Esophagus squamous epithelium (tissue), 5 donors: ENCODE data around the gene OLFML3. TPM values are rescaled to one million over a fixed set of nuclear protein-coding genes. Genes with fewer than 3 reads are reported as not detected.

Source experiments
- DNase-seq: peaks from one replicate; lab custom pipeline; 2025; lab: John Stamatoyannopoulos, UW
- H3K27ac ChIP-seq, 4 donors: fragments of 200-600 bp; sonication (generic); one replicate each; pipeline ENCODE4 v1.5.1; 2016 to 2019; ENCODE audit warnings: mild to moderate bottlenecking in 1 of 4
- H3K27me3 ChIP-seq, 4 donors: fragments of 200-600 bp; sonication (generic); 1 replicate in 3 of 4; 2 replicates in 1 of 4; pipeline versions ENCODE4 v1.5.1 to v1.6.0; 2017 to 2021; ENCODE audit warnings: antibody characterized with exemption in 1 of 4
- H3K36me3 ChIP-seq, 3 donors: fragments of 200-600 bp; sonication (generic); one replicate each; pipeline ENCODE4 v1.5.1; 2016 to 2019
- H3K4me1 ChIP-seq, 3 donors: fragments of 200-600 bp; sonication (generic); one replicate each; pipeline ENCODE4 v1.5.1; 2017 to 2019
- H3K4me3 ChIP-seq, 4 donors: fragments of 200-600 bp; sonication (generic); 1 replicate in 3 of 4; 2 replicates in 1 of 4; pipeline ENCODE4 v1.5.1; 2016 to 2019; ENCODE audit warnings: mild to moderate bottlenecking in 2 of 4, moderate library complexity in 1 of 4
- H3K9me3 ChIP-seq, 3 donors: fragments of 200-600 bp; sonication (generic); one replicate each; pipeline ENCODE4 v1.5.1; 2016 to 2019
- CTCF ChIP-seq, 6 experiments: fragments of 450-650 bp in 4 of 6; fragments of 200-600 bp in 2 of 6; sonication (generic) in 2 of 6; IDR thresholded peaks; one replicate each; pipeline ENCODE4 v1.5.1; 2016 to 2019; ENCODE audit warnings: antibody characterized with exemption in 6 of 6, mild to moderate bottlenecking in 4 of 6, moderate library complexity in 4 of 6
- POLR2A ChIP-seq, 4 donors: fragments of 450-650 bp; IDR thresholded peaks; one replicate each; pipeline ENCODE4 v1.6.1; 2017; ENCODE audit warnings: antibody characterized with exemption in 4 of 4, mild to moderate bottlenecking in 4 of 4, moderate library complexity in 3 of 4
- WGBS, 2 donors: methylation state at CpG; one replicate each; pipeline ENCODE4 v1.1.5; 2018; 5-methylcytosine and 5-hydroxymethylcytosine counted together
- intact Hi-C: fragments of 100-400 bp; cut with DNase I; formaldehyde crosslinking; loops from one replicate; pipeline ENCODE4 v1.15.0; 2022
- total RNA-seq, 4 donors: library from RNA; depleted of rRNA; stranded (reverse); fragments of >200 nt; gene quantifications; one replicate each; pipeline ENCODE4 v1.1.0, GENCODE V29; 2016
- donor health status: DM: yes; HTN: yes; CAD: no.

The OLFML3 gene
- total RNA-seq, 4 donors from 2014 or later: 1.2 to 62.0 (median 9.9) TPM

- H3K4me1 ChIP-seq: peaks cover 8 to 68% (median 22%) of the 10 kb centered on the region in 3 donors
- no peaks in the 10 kb centered on the region for H3K36me3 ChIP-seq
- H3K27me3 ChIP-seq: no peaks in the 10 kb centered on the region
- TF ChIP-seq CTCF (IDR thresholded peaks at IDR 0.05): no peak
- TF ChIP-seq POLR2A (IDR thresholded peaks at IDR 0.05): no peak
- intact Hi-C loops: no loop called here
- DNase-seq: no peak
- no peaks in the 10 kb centered on the region for H3K9me3 ChIP-seq
- H3K27ac ChIP-seq: no peak overlapping the region
- H3K4me3 ChIP-seq: no peak overlapping the region
Observed at GRCh38 chr1:113934006-113934405, 45.3 kb upstream of the OLFML3 start.

GRCh38 chr1:113934511-113935055 is 44.7 kb upstream of the OLFML3 start:
- intact Hi-C loops: no loop called here
- no peak overlapping the region for H3K4me3 ChIP-seq
- H3K27me3 ChIP-seq: no peaks in the 10 kb centered on the region
- WGBS, 2 donors: 65 to 81% methylated on average over 5 of the region's 5 CpGs
- peaks cover 8 to 74% (median 26%) of the 10 kb centered on the region in 3 donors for H3K4me1 ChIP-seq
- H3K36me3 ChIP-seq: no peaks in the 10 kb centered on the region
- no peaks in the 10 kb centered on the region for H3K9me3 ChIP-seq
- no peak for DNase-seq
- H3K27ac ChIP-seq: no peak overlapping the region
- TF ChIP-seq CTCF (IDR thresholded peaks at IDR 0.05) (no peak), POLR2A (IDR thresholded peaks at IDR 0.05) (no peak)

- DNase-seq: no peak
- Histone ChIP-seq H3K4me1 (peaks cover 8 to 80% (median 28%) of the 10 kb centered on the region in 3 donors), H3K4me3 (no peak overlapping the region), H3K9me3 (no peaks in the 10 kb centered on the region), H3K36me3 (peaks cover 0 to 2% (median 0%) of the 10 kb centered on the region in 3 donors), H3K27me3 (no peaks in the 10 kb centered on the region), H3K27ac (no peak overlapping the region)
- 90 to 93% methylated on average over 1 of the region's 1 CpG for WGBS, 2 donors
- intact Hi-C loops: no loop called here
- TF ChIP-seq CTCF (IDR thresholded peaks at IDR 0.05) (no peak), POLR2A (IDR thresholded peaks at IDR 0.05) (no peak)
Observed at GRCh38 chr1:113935176-113935575, 44.1 kb upstream of the OLFML3 start.

GRCh38 chr1:113935970-113936369 is 43.3 kb upstream of the OLFML3 start:
- Histone ChIP-seq H3K36me3 (peaks cover 0 to 10% (median 0%) of the 10 kb centered on the region in 3 donors), H3K27ac (no peak overlapping the region), H3K4me3 (no peak overlapping the region), H3K27me3 (no peaks in the 10 kb centered on the region), H3K4me1 (peaks cover under 1 to 80% (median 23%) of the 10 kb centered on the region in 3 donors), H3K9me3 (no peaks in the 10 kb centered on the region)
- intact Hi-C loops: no loop called here
- TF ChIP-seq POLR2A (IDR thresholded peaks at IDR 0.05) (no peak), CTCF (IDR thresholded peaks at IDR 0.05) (no peak)
- no peak for DNase-seq
- WGBS, 2 donors: 78 to 80% methylated on average over 1 of the region's 1 CpG

GRCh38 chr1:113937146-113937545 is 42.1 kb upstream of the OLFML3 start:
- peaks cover 3 to 22% (median 5%) of the 10 kb centered on the region in 3 donors for H3K36me3 ChIP-seq
- H3K27me3 ChIP-seq: no peaks in the 10 kb centered on the region
- H3K9me3 ChIP-seq: no peaks in the 10 kb centered on the region
- no peak for DNase-seq
- no peak for TF ChIP-seq POLR2A (IDR thresholded peaks at IDR 0.05)
- TF ChIP-seq CTCF (IDR thresholded peaks at IDR 0.05): no peak
- intact Hi-C loops: no loop called here
- H3K4me3 ChIP-seq: no peak overlapping the region
- no peak overlapping the region for H3K27ac ChIP-seq
- 67 to 76% methylated on average over 1 of the region's 1 CpG for WGBS, 2 donors
- peaks cover 0 to 68% (median 11%) of the 10 kb centered on the region in 3 donors for H3K4me1 ChIP-seq
